PC-3 (cell line): ENCODE measurements around the gene PDLIM5.

Experiments used
- EZH2 ChIP-seq: fragments of 300-600 bp; sonication (generic); IDR thresholded peaks from one replicate; pipeline ENCODE4 v1.6.1; 2017; ENCODE audit warnings: antibody characterized with exemption, mild to moderate bottlenecking, low read length; ENCODE audit not compliant: unreplicated experiment
- EZH2phosphoT487 ChIP-seq: fragments of 300-600 bp; sonication (generic); IDR thresholded peaks from 2 replicates; pipeline ENCODE4 v1.6.1; 2018; ENCODE audit warnings: mild to moderate bottlenecking, antibody characterized with exemption, low read length, borderline replicate concordance
- TF ChIP-seq, protein P1 (sequence below): fragments of 300-600 bp; sonication (generic); conservative IDR thresholded peaks from 2 replicates; pipeline ENCODE4 v1.5.1; 2017; ENCODE audit warnings: antibody characterized with exemption, low read depth, mild to moderate bottlenecking, low read length

DNA sequence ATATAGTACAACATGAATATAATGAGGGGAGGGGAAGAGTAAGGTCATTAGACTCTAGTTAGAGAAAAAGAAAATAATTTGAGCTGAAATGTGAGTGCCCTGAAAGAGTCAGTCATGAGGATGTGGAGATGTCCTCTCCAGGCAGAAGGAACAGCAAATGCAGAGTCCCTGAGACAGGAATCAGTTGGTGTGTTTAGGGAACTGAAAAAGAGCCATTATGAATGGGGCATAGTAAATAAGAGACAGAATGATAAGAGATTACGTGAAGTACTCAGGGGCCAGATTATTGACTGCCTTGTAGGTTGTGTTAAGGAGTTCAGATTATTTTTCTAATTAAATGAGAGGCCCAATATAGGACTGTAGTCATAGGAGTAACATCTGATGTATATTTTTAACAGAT lies 147.0 kb downstream of the PDLIM5 start:
- TF ChIP-seq, protein P1, sequence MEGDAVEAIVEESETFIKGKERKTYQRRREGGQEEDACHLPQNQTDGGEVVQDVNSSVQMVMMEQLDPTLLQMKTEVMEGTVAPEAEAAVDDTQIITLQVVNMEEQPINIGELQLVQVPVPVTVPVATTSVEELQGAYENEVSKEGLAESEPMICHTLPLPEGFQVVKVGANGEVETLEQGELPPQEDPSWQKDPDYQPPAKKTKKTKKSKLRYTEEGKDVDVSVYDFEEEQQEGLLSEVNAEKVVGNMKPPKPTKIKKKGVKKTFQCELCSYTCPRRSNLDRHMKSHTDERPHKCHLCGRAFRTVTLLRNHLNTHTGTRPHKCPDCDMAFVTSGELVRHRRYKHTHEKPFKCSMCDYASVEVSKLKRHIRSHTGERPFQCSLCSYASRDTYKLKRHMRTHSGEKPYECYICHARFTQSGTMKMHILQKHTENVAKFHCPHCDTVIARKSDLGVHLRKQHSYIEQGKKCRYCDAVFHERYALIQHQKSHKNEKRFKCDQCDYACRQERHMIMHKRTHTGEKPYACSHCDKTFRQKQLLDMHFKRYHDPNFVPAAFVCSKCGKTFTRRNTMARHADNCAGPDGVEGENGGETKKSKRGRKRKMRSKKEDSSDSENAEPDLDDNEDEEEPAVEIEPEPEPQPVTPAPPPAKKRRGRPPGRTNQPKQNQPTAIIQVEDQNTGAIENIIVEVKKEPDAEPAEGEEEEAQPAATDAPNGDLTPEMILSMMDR, result no peak
- TF ChIP-seq EZH2phosphoT487 (no peak), EZH2 (no peak)
